H1 (cell line): ENCODE results near the gene TP53. TPM values are rescaled to one million over a fixed set of nuclear protein-coding genes. Genes with fewer than 3 reads are reported as not detected.

Experiments
- BACH1 ChIP-seq: IDR thresholded peaks from 2 replicates; pipeline ENCODE4 v1.6.1; 2012; ENCODE audit warnings: low read length, improper control_type of control experiment
- BRCA1 ChIP-seq: IDR thresholded peaks from 2 replicates; pipeline ENCODE4 v1.6.1; 2012; ENCODE audit warnings: low read depth, low read length, improper control_type of control experiment
- CBX8 ChIP-seq: fragments of 300-800, 300-1000 bp; sonication (generic); IDR thresholded peaks from 2 replicates; pipeline ENCODE4 v1.7.1; 2016; ENCODE audit warnings: low read depth, low read length, borderline replicate concordance
- CHD1 ChIP-seq: IDR thresholded peaks from 2 replicates; pipeline ENCODE4 v1.6.1; 2012; ENCODE audit warnings: low read depth, low read length, improper control_type of control experiment
- CREB1 ChIP-seq: IDR thresholded peaks from 2 replicates; pipeline ENCODE4 v1.6.1; 2012; ENCODE audit warnings: inconsistent platforms
- KDM4A ChIP-seq: IDR thresholded peaks from one replicate; pipeline ENCODE4 v1.7.1; 2012; ENCODE audit warnings: low read depth, mild to moderate bottlenecking, moderate library complexity, low read length, inconsistent platforms; ENCODE audit not compliant: severe bottlenecking
- MAFK ChIP-seq: IDR thresholded peaks from 2 replicates; pipeline ENCODE4 v1.6.1; 2012; ENCODE audit warnings: low read depth, mild to moderate bottlenecking, improper control_type of control experiment, low read length
- NANOG ChIP-seq: IDR thresholded peaks from 2 replicates; pipeline ENCODE4 v1.6.1; 2011; ENCODE audit warnings: low read length, low read depth, mild to moderate bottlenecking, inconsistent platforms; ENCODE audit not compliant: insufficient read depth, poor library complexity, severe bottlenecking
- PHF8 ChIP-seq: fragments of 200-600 bp; sonication (generic); conservative IDR thresholded peaks from 2 replicates; pipeline ENCODE4 v1.7.1; 2012; ENCODE audit warnings: low read depth, mild to moderate bottlenecking, inconsistent platforms, low read length, moderate library complexity
- POLR2AphosphoS5 ChIP-seq: IDR thresholded peaks from 2 replicates; pipeline ENCODE4 v1.6.1; 2011; ENCODE audit warnings: low read depth, low read length
- RAD21 ChIP-seq, 2 experiments: IDR thresholded peaks in 1 of 2; conservative IDR thresholded peaks in 1 of 2; 2 replicates each; pipeline ENCODE4 v1.6.1; 2011; ENCODE audit warnings: low read depth in 2 of 2, low read length in 2 of 2, improper control_type of control experiment in 1 of 2, inconsistent platforms in 1 of 2, mild to moderate bottlenecking in 1 of 2, moderate library complexity in 1 of 2
- RBBP5 ChIP-seq: IDR thresholded peaks from 2 replicates; pipeline ENCODE4 v1.7.1; 2012; ENCODE audit warnings: low read depth, mild to moderate bottlenecking, inconsistent platforms, low read length, moderate library complexity, borderline replicate concordance
- RXRA ChIP-seq: IDR thresholded peaks from 2 replicates; pipeline ENCODE4 v1.6.1; 2011; ENCODE audit warnings: low read depth, mild to moderate bottlenecking, low read length, moderate library complexity; ENCODE audit not compliant: insufficient read depth
- SAP30 ChIP-seq: fragments of 300-600 bp; sonication (generic); IDR thresholded peaks from 2 replicates; pipeline ENCODE4 v1.7.1; 2012; ENCODE audit warnings: low read length, moderate library complexity, mild to moderate bottlenecking, inconsistent platforms; ENCODE audit not compliant: insufficient read depth, insufficient replicate concordance
- SIX5 ChIP-seq: IDR thresholded peaks from 2 replicates; pipeline ENCODE4 v1.6.1; 2011; ENCODE audit warnings: mild to moderate bottlenecking, low read depth, low read length
- SRF ChIP-seq: IDR thresholded peaks from 2 replicates; pipeline ENCODE4 v1.6.1; 2011; ENCODE audit warnings: mild to moderate bottlenecking, low read depth, low read length, moderate library complexity
- TBP ChIP-seq: IDR thresholded peaks from 2 replicates; pipeline ENCODE4 v1.6.1; 2011; ENCODE audit warnings: low read depth, low read length, improper control_type of control experiment
- TCF12 ChIP-seq: IDR thresholded peaks from 2 replicates; pipeline ENCODE4 v1.6.1; 2011; ENCODE audit warnings: low read depth, mild to moderate bottlenecking, low read length
- polyA plus RNA-seq, 7 experiments: library from polyadenylated mRNA; depleted of rRNA in 3 of 7; stranded (reverse) in 5 of 7; unstranded in 2 of 7; fragments of >200 nt in 5 of 7; fragments of 200-250 nt in 2 of 7; gene quantifications; 1 replicate in 5 of 7; 2 replicates in 1 of 7; 4 replicates in 1 of 7; pipeline versions ENCODE4 v1.2.1 to v1.2.3, GENCODE V29; 2011 to 2013; ENCODE audit warnings: missing spikeins in 2 of 7, mixed read lengths in 2 of 7
- total RNA-seq: library from RNA; stranded (reverse); fragmentation: NEBNext Ultra II Directional; extraction: Animal tissue kit (Norgen Biotek cat#: 25700); gene quantifications from 2 replicates; pipeline ENCODE4 v1.2.1, GENCODE V29; 2021
- TF ChIP-seq, protein P1 (sequence below): IDR thresholded peaks from 2 replicates; pipeline ENCODE4 v1.6.1; 2012; ENCODE audit warnings: low read length, inconsistent platforms
- TF ChIP-seq, protein P2 (sequence below), 3 experiments: IDR thresholded peaks; 1 replicate in 2 of 3; 2 replicates in 1 of 3; pipeline versions ENCODE4 v1.5.1 to v1.6.1; 2011; ENCODE audit warnings: low read length in 3 of 3, mild to moderate bottlenecking in 3 of 3, inconsistent platforms in 2 of 3, low read depth in 1 of 3, moderate library complexity in 1 of 3; ENCODE audit not compliant: insufficient read depth in 1 of 3; ENCODE audit errors: control extremely low read depth in 1 of 3

The TP53 gene
- total and polyA plus RNA-seq, 2 of the 8 experiments (the other 6 are each of a cell fraction or from before 2014, with no cell fraction given), result 143 to 198 TPM

DNA sequence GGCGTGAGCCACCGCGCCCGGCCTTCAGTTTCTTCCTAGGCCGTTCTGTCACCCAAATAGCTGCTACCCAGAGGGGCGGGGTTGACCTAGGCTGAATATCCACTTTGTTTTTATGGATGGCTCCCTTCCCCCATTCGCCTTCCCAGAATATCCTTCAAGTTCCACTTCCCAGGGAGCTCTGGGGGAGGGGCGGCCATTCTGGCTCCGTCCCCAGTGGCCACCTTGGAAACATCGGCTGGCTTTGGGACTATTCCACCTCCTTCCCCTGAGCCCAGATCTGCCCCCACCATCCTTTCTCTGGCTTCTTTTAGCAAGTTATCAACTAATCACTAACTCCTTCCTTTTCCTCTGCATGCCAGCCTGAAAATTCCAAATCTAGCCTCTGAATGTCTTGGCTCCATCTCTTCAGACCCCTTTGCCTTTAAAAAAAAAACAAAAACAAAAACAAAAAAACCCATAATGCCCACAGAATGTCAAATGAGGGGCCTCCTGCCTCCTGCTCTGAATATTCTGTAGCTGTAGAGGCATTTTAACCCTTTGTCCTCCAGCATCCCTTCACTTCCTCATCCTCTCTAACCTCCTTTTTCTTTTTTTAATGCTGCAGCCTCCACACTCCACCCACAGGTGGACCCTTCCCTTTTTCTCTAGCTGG lies 30.2 kb downstream of the TP53 start (continued):
- no peak for TF ChIP-seq BRCA1
- TF ChIP-seq MAFK, result no peak
- TF ChIP-seq RXRA, result no peak
- no peak for TF ChIP-seq CBX8
- TF ChIP-seq CREB1, result no peak
- TF ChIP-seq SAP30, result no peak
- peak; percentile 97 for TF ChIP-seq RBBP5
- peak; percentile 28; the same call in 1 of the 2 replicates for TF ChIP-seq PHF8
- peak; percentile 43; the same call in 1 of the 2 replicates for TF ChIP-seq POLR2AphosphoS5
- TF ChIP-seq SRF, result no peak
- peak; percentile 6 to 32; a peak in 3 of 4 replicates for TF ChIP-seq RAD21 (IDR thresholded peaks at IDR 0.05 in 1 of 2, conservative IDR thresholded peaks at IDR 0.05 in 1 of 2; ENCODE audit: low read depth in 2 of 2, low read length in 2 of 2)
- TF ChIP-seq TCF12, result 0 out of 2 replicates have a peak, but pooled peaks have one; percentile 50
- TF ChIP-seq, protein P1, sequence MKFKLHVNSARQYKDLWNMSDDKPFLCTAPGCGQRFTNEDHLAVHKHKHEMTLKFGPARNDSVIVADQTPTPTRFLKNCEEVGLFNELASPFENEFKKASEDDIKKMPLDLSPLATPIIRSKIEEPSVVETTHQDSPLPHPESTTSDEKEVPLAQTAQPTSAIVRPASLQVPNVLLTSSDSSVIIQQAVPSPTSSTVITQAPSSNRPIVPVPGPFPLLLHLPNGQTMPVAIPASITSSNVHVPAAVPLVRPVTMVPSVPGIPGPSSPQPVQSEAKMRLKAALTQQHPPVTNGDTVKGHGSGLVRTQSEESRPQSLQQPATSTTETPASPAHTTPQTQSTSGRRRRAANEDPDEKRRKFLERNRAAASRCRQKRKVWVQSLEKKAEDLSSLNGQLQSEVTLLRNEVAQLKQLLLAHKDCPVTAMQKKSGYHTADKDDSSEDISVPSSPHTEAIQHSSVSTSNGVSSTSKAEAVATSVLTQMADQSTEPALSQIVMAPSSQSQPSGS, result peak; percentile 66; the same call in 1 of the 2 replicates
- no peak for TF ChIP-seq NANOG
- TF ChIP-seq, protein P2, sequence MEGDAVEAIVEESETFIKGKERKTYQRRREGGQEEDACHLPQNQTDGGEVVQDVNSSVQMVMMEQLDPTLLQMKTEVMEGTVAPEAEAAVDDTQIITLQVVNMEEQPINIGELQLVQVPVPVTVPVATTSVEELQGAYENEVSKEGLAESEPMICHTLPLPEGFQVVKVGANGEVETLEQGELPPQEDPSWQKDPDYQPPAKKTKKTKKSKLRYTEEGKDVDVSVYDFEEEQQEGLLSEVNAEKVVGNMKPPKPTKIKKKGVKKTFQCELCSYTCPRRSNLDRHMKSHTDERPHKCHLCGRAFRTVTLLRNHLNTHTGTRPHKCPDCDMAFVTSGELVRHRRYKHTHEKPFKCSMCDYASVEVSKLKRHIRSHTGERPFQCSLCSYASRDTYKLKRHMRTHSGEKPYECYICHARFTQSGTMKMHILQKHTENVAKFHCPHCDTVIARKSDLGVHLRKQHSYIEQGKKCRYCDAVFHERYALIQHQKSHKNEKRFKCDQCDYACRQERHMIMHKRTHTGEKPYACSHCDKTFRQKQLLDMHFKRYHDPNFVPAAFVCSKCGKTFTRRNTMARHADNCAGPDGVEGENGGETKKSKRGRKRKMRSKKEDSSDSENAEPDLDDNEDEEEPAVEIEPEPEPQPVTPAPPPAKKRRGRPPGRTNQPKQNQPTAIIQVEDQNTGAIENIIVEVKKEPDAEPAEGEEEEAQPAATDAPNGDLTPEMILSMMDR (IDR thresholded peaks at IDR 0.05; ENCODE audit: control extremely low read depth in 1 of 3, insufficient read depth in 1 of 3, low read depth in 1 of 3, low read length in 3 of 3), result peak in 2 of 3 experiments; percentile 9 to 29; a peak in 2 of 4 replicates
- TF ChIP-seq KDM4A, result no peak
- TF ChIP-seq BACH1, result no peak
- TF ChIP-seq TBP, result peak; percentile 57; the same call in 1 of the 2 replicates
- TF ChIP-seq SIX5, result no peak
- no peak for TF ChIP-seq CHD1
